GM23248 (cell line): ENCODE results near the gene PRUNE2.

Experiments used
- EZH2 ChIP-seq: fragments of 200-600 bp; sonication (generic); IDR thresholded peaks from 2 replicates; pipeline ENCODE4 v1.6.1; 2018; ENCODE audit warnings: antibody characterized with exemption, mild to moderate bottlenecking; ENCODE audit not compliant: insufficient read depth, poor library complexity, severe bottlenecking
- EZH2phosphoT487 ChIP-seq: fragments of 200-600 bp; sonication (generic); IDR thresholded peaks from 2 replicates; pipeline ENCODE4 v1.6.1; 2018; ENCODE audit warnings: antibody characterized with exemption, moderate library complexity, mild to moderate bottlenecking, low read depth; ENCODE audit not compliant: insufficient read depth

- TF ChIP-seq EZH2phosphoT487 (no peak), EZH2 (no peak)
Measured at GRCh38 chr9:76943054-76943453, 37.1 kb upstream of the PRUNE2 start.
